ENCODE data around the gene FCRL5. TPM values are rescaled to one million over a fixed set of nuclear protein-coding genes. Genes with fewer than 3 reads are reported as not detected.

FCRL5 gene
- total and polyA plus RNA-seq, 8 donors = 0.02 to 1.4 (median 0.09) TPM; not detected in 3

DNA sequence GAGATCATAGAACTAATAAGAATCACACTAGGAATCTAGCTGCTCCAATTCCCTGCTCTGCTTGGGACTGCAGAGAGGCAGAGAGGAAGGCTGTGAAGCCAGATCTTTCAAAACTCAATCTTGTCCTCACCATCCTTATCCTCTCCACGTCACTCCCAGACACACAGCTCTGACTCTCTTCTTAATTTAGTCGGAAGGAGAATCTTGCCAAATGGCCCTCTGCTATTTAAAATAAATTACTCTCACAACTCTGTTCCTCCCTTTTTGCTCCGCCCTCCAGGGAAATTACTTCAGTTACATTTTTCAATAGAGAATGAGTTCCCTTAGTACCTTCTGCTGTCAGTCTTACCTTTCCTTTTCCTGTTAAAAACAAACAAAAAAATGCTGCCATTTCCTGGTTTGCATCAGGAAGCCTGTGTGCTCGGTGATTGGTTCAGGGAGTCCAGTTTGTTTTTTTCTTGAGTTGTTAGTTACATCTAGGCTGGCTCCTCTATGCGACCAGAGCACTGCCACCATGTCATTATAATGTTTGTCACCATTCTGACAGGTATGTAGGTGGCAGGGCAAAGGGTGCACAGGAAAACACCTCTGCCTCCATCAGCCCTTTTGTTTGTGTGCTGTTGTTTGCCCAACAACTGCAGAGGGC is 80.1 kb downstream of the FCRL5 start:
- no peak overlapping the region for H3K27ac ChIP-seq
- WGBS, 2 donors = 27 to 33% methylated on average over 5 of the region's 5 CpGs
- TF ChIP-seq, protein P1, sequence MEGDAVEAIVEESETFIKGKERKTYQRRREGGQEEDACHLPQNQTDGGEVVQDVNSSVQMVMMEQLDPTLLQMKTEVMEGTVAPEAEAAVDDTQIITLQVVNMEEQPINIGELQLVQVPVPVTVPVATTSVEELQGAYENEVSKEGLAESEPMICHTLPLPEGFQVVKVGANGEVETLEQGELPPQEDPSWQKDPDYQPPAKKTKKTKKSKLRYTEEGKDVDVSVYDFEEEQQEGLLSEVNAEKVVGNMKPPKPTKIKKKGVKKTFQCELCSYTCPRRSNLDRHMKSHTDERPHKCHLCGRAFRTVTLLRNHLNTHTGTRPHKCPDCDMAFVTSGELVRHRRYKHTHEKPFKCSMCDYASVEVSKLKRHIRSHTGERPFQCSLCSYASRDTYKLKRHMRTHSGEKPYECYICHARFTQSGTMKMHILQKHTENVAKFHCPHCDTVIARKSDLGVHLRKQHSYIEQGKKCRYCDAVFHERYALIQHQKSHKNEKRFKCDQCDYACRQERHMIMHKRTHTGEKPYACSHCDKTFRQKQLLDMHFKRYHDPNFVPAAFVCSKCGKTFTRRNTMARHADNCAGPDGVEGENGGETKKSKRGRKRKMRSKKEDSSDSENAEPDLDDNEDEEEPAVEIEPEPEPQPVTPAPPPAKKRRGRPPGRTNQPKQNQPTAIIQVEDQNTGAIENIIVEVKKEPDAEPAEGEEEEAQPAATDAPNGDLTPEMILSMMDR (IDR thresholded peaks at IDR 0.05) = no peak
- no peaks in the 10 kb centered on the region for H3K27me3 ChIP-seq
- H3K9me3 ChIP-seq = no peaks in the 10 kb centered on the region
- DNase-seq (no peak), ATAC-seq (peak in 2 of 4 donors; percentile 32 to 44), FAIRE-seq (no peak)
- H3K4me1 ChIP-seq = no peaks in the 10 kb centered on the region
- intact Hi-C loops (cut with DNase I) = no loop called here
- H3K4me3 ChIP-seq = no peak overlapping the region
- no peaks in the 10 kb centered on the region for H3K36me3 ChIP-seq

DNA sequence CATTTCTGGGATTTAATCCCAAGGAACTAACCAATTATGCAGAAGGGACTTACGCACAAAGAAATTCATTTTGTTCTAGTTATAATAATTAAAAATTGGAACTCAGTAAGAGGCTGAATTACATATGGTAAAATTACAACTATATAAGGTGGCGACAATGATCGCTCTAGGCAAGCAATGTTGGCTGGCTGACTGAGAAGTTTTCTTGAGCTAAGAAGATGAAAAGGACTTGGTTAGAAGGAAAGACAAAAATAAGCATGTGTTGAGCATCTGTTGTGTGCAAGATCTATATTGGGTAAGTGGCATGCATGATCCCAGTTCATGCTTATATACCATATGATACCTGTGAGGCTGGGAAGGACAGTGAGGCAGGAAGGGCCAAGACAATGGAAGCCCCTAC is 80.8 kb downstream of the FCRL5 start:
- Histone ChIP-seq H3K4me3 (no peak overlapping the region), H3K9me3 (no peaks in the 10 kb centered on the region), H3K27ac (no peak overlapping the region), H3K36me3 (no peaks in the 10 kb centered on the region), H3K4me1 (no peaks in the 10 kb centered on the region), H3K27me3 (no peaks in the 10 kb centered on the region)
- no peak for ATAC-seq
- TF ChIP-seq, protein P1 (IDR thresholded peaks at IDR 0.05) = no peak
- no peak for DNase-seq
- intact Hi-C loops (cut with DNase I) = no loop called here
- FAIRE-seq = no peak
- WGBS, 2 donors = 93 to 98% methylated on average over 3 of the region's 3 CpGs

DNA sequence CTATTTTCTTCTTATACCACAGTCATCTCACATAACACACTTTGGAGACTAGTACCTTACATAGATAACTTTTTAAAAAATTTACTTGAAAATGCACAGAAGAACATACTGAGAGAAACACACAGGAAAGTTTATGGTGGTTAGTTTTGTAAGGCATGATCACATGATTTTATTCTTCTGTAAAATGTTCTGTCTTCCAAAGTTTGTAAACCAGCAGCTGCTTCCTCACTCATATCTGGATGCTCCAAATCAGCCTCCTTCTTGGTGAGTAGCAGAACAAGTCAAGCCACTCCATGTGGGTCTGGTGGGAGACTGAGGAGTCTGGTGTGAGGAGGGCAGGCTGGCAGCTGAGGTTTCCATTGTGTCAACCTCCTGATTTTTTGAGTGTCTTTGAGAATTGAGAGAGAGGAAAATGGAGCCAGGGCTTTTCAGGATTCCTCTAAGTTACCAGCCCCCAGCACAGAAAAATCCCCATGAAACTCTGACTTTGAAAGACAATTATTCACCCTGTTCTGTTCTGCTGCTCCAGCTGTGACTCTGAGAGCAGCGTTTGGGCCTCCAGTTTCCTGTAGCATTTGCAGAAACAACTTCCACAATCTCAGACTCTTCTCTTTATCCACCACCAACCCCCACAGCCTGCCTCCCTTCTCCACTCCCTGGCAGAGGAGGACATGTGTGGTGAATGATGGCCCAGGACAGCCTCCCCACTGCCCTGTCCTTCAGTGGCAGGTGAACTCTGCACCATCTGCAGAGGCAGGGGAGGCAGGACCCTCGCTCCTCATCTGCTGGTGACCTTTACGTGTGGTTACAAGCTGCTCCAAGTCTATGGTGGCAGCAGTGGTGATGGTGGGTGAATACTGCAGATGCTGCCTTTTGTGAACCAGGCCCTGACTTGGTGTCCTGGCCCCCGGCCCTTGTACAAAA is 82.3 kb downstream of the FCRL5 start:
- H3K4me1 ChIP-seq = no peaks in the 10 kb centered on the region
- no peak overlapping the region for H3K27ac ChIP-seq
- 67 to 75% methylated on average over 4 of the region's 4 CpGs for WGBS, 2 donors
- H3K36me3 ChIP-seq = no peaks in the 10 kb centered on the region
- ATAC-seq (no peak), FAIRE-seq (no peak), DNase-seq (no peak)
- intact Hi-C loops (cut with DNase I) = no loop called here
- no peaks in the 10 kb centered on the region for H3K27me3 ChIP-seq
- no peak overlapping the region for H3K4me3 ChIP-seq
- TF ChIP-seq, protein P1 (IDR thresholded peaks at IDR 0.05) = no peak
- H3K9me3 ChIP-seq = no peaks in the 10 kb centered on the region

DNA sequence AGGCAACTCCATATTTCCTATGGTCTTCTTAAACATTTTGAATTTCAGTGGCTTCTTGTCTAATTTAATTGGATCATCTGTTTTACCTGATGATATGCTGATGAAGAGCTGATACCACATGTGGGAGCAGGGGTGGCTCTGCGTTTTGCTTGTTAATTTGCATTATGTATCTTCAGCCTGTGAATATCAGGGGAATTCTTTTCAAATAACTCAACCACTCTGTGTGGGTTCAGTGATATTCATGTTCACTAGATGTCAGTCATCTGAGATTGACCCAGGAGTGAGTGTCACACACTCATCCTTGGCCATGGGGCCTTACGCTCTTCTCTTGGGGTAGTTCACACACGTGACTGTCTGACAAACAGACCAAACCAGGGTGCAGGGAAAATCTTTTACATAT is 83.0 kb downstream of the FCRL5 start:
- no peak for DNase-seq
- H3K9me3 ChIP-seq = no peaks in the 10 kb centered on the region
- no peak overlapping the region for H3K27ac ChIP-seq
- no peaks in the 10 kb centered on the region for H3K4me1 ChIP-seq
- 89 to 91% methylated on average over 3 of the region's 3 CpGs for WGBS, 2 donors
- H3K36me3 ChIP-seq = no peaks in the 10 kb centered on the region
- ATAC-seq = no peak
- intact Hi-C loops (cut with DNase I) = no loop called here
- H3K27me3 ChIP-seq = no peaks in the 10 kb centered on the region
- no peak for FAIRE-seq
- no peak overlapping the region for H3K4me3 ChIP-seq
- TF ChIP-seq, protein P1 (IDR thresholded peaks at IDR 0.05) = no peak

DNA sequence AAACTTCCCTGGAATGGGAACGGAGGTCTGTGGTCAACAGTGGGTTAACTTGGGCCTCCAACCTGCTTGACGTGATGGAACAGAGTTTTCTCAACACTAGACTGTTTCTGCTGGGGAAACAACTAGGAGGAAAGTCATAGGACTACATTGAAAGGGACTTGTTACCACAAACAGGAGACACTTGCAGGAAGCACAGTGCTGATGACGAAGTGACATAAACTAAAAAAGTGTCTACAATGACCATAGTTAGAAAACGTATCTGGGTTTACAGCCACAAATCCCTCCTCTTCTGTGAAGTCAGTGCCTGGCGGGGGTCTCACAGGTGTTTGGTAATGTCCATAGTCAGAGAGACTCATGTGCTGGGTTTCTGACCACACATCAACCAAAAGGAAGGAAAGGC is 86.3 kb downstream of the FCRL5 start:
- Histone ChIP-seq H3K4me3 (no peak overlapping the region), H3K27ac (no peak overlapping the region), H3K9me3 (no peaks in the 10 kb centered on the region), H3K36me3 (no peaks in the 10 kb centered on the region), H3K4me1 (no peaks in the 10 kb centered on the region), H3K27me3 (no peaks in the 10 kb centered on the region)
- ATAC-seq (no peak), FAIRE-seq (no peak), DNase-seq (no peak)
- intact Hi-C loops (cut with DNase I) = no loop called here
- WGBS, 2 donors = 70 to 72% methylated on average over 5 of the region's 5 CpGs
- TF ChIP-seq, protein P1 (IDR thresholded peaks at IDR 0.05) = no peak
